Measurements from ENCODE around the gene POLA1.

POLA1 gene

GRCh38 chrX:24876530-24877287 is 183.0 kb downstream of the POLA1 start:
- no peak for TF ChIP-seq TAF1 (IDR thresholded peaks at IDR 0.05; ENCODE audit: low read depth)
- no peak for TF ChIP-seq FOXM1 (IDR thresholded peaks at IDR 0.05; ENCODE audit: borderline replicate concordance, low read depth)
- TF ChIP-seq USF1 (IDR thresholded peaks at IDR 0.05) = no peak
- no peak for TF ChIP-seq NFIC (IDR thresholded peaks at IDR 0.05)
- TF ChIP-seq ZBTB7A (IDR thresholded peaks at IDR 0.05; ENCODE audit: low read depth) = no peak
- no peak for TF ChIP-seq MAX (IDR thresholded peaks at IDR 0.05)
- TF ChIP-seq CEBPB (IDR thresholded peaks at IDR 0.05) = no peak
- TF ChIP-seq TEAD4 (IDR thresholded peaks at IDR 0.05) = no peak
- TF ChIP-seq RAD21 (IDR thresholded peaks at IDR 0.05; ENCODE audit: low read depth) = no peak
- TF ChIP-seq CREB1 (IDR thresholded peaks at IDR 0.05; ENCODE audit: low read depth) = no peak
- no peak for TF ChIP-seq EGR1 (IDR thresholded peaks at IDR 0.05)
- no peak for TF ChIP-seq REST (IDR thresholded peaks at IDR 0.05; ENCODE audit: low read depth)
- no peak for TF ChIP-seq EP300 (IDR thresholded peaks at IDR 0.05; ENCODE audit: borderline replicate concordance)
- no peak for TF ChIP-seq TCF12 (IDR thresholded peaks at IDR 0.05; ENCODE audit: low read depth)
- TF ChIP-seq YY1 (IDR thresholded peaks at IDR 0.05; ENCODE audit: low read depth) = no peak

- TF ChIP-seq CEBPB (IDR thresholded peaks at IDR 0.05) (no peak), RAD21 (IDR thresholded peaks at IDR 0.05; ENCODE audit: low read depth) (no peak), MAX (IDR thresholded peaks at IDR 0.05) (no peak), TEAD4 (IDR thresholded peaks at IDR 0.05) (no peak), FOXM1 (IDR thresholded peaks at IDR 0.05; ENCODE audit: borderline replicate concordance, low read depth) (no peak), ZBTB7A (IDR thresholded peaks at IDR 0.05; ENCODE audit: low read depth) (no peak), TCF12 (IDR thresholded peaks at IDR 0.05; ENCODE audit: low read depth) (no peak), YY1 (IDR thresholded peaks at IDR 0.05; ENCODE audit: low read depth) (no peak), REST (IDR thresholded peaks at IDR 0.05; ENCODE audit: low read depth) (no peak), EP300 (IDR thresholded peaks at IDR 0.05; ENCODE audit: borderline replicate concordance) (no peak), EGR1 (IDR thresholded peaks at IDR 0.05) (no peak), CREB1 (IDR thresholded peaks at IDR 0.05; ENCODE audit: low read depth) (no peak), TAF1 (IDR thresholded peaks at IDR 0.05; ENCODE audit: low read depth) (no peak), NFIC (IDR thresholded peaks at IDR 0.05) (no peak), USF1 (IDR thresholded peaks at IDR 0.05) (no peak)
These were observed 183.6 kb downstream of the POLA1 start for GRCh38 chrX:24877288-24877664.

GRCh38 chrX:24877854-24878650 is 184.3 kb downstream of the POLA1 start:
- TF ChIP-seq EP300 (IDR thresholded peaks at IDR 0.05; ENCODE audit: borderline replicate concordance) (no peak), EGR1 (IDR thresholded peaks at IDR 0.05) (no peak), ZBTB7A (IDR thresholded peaks at IDR 0.05; ENCODE audit: low read depth) (no peak), NFIC (IDR thresholded peaks at IDR 0.05) (no peak), CREB1 (IDR thresholded peaks at IDR 0.05; ENCODE audit: low read depth) (no peak), REST (IDR thresholded peaks at IDR 0.05; ENCODE audit: low read depth) (no peak), RAD21 (IDR thresholded peaks at IDR 0.05; ENCODE audit: low read depth) (no peak), FOXM1 (IDR thresholded peaks at IDR 0.05; ENCODE audit: borderline replicate concordance, low read depth) (no peak), CEBPB (IDR thresholded peaks at IDR 0.05) (no peak), TEAD4 (IDR thresholded peaks at IDR 0.05) (no peak)

Measured in Ishikawa (cell line).